ENCODE measurements around the gene MSRB2. TPM values are rescaled to one million over a fixed set of nuclear protein-coding genes. Genes with fewer than 3 reads are reported as not detected.

The MSRB2 gene
- total RNA-seq (2012; rRNA removed) (10.6 TPM in 2 replicates), polyA plus RNA-seq (2012; rRNA removed) (20.1 and 23.1 TPM in 2 replicates), Bru-seq, nascent RNA (percentile 50 among the genes with signal in this experiment), BruChase-seq, experiment 1, labeled RNA remaining after a 6-hour chase (percentile 50 among the genes with signal in this experiment), BruChase-seq, experiment 2, labeled RNA remaining after a 2-hour chase (percentile 53 among the genes with signal in this experiment)
- 17.7 and 20.5 TPM in 2 replicates for polyA plus RNA-seq (2012; cell fraction: cytosol; rRNA removed)
- 8.1 and 19.8 TPM in 2 replicates for polyA plus RNA-seq (2012; cell fraction: nucleus; rRNA removed; ENCODE audit: low replicate concordance)
- long read RNA-seq, transcript MSRB2-201 (5 exons, 1,803 nt) = major isoform, 23 of 31 reads
- long read RNA-seq, partial matches to known transcripts = 5 of 31 reads
- long read RNA-seq, other reads (novel, unspliced or antisense) = 3 of 31 reads

DNA sequence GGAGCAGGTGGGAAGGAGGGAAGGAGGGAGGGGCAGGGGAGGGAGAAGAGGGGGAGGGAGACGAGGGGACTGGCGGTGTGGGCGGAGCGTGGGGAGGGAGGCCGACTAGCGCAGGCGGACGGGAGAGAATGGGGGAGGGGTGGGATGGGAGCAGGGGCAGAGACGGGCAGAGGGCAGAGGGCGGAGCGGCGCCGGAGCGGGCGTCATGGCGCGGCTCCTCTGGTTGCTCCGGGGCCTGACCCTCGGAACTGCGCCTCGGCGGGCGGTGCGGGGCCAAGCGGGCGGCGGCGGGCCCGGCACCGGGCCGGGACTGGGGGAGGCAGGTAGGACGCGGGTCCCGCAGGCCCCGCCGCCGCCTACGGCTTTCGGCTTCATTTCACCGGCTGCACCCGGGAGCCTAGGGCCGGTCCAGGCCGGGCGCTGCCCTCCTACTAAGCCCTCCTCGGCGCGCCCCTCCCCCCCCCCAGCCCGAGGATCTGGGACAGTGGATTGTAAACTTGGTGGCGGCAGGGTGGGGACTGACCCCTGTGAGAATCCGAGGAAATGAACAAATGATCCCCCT, at the start of gene MSRB2:
MSRB2 (plus strand) TSS at position 176 of the 562 bp plus-strand sequence; CDS start at position 206, 30 bp downstream.
- POLR2A ChIA-PET (ENCODE audit: unreplicated experiment) = no interaction called here
- Histone ChIP-seq H2AFZ (replicated peaks; ENCODE audit: low read length, poor library complexity) (peak within 1 kb of the TSS; percentile 94), H2BK5ac (ENCODE audit: low read depth, low read length, poor library complexity, severe bottlenecking) (peak within 1 kb of the TSS; percentile 64), H3K23ac (ENCODE audit: low read depth, low read length) (peak within 1 kb of the TSS; percentile 92), H4K20me1 (ENCODE audit: insufficient read depth, low read length) (no peaks in the 10 kb centered on the region), H3K36me3 (ENCODE audit: control insufficient read depth, insufficient read depth, low read length) (no peaks in the 10 kb centered on the region), H3K27me3 (ENCODE audit: control insufficient read depth, insufficient read depth, low read length) (0 out of 2 replicates have a peak, but pooled peaks cover 2% of the 10 kb centered on the region), H2BK20ac (ENCODE audit: low read depth, low read length) (peak within 1 kb of the TSS; percentile 48), H3K27ac (ENCODE audit: insufficient read depth, low read length) (peak within 1 kb of the TSS; percentile 72), H3K4me2 (ENCODE audit: low read depth, low read length) (peak within 1 kb of the TSS; percentile 99), H3K4ac (ENCODE audit: low read depth, low read length) (peak within 1 kb of the TSS; percentile 80), H3K9me3 (ENCODE audit: control insufficient read depth, insufficient read depth, low read length) (peaks cover 3% of the 10 kb centered on the region; the same call in 1 of the 2 replicates), H3K4me1 (ENCODE audit: control insufficient read depth, insufficient read depth, low read length) (peaks cover 5% of the 10 kb centered on the region; the same call in 1 of the 2 replicates), H3K79me1 (ENCODE audit: low read depth in 1 of 2, low read length in 2 of 2) (peaks cover 18 to 34% of the 10 kb centered on the region in 2 experiments), H3K18ac (ENCODE audit: low read depth, low read length) (peak within 1 kb of the TSS; percentile 98), H3K9ac (ENCODE audit: low read depth, low read length) (peak within 1 kb of the TSS; percentile 92), H3K14ac (replicated peaks; ENCODE audit: low read depth, low read length) (peak within 1 kb of the TSS; percentile 90), H3K56ac (ENCODE audit: extremely low read depth, insufficient read depth, low read length) (peak within 1 kb of the TSS; percentile 82), H2AK9ac (replicated peaks; ENCODE audit: low read depth, low read length, poor library complexity) (peak within 1 kb of the TSS; percentile 94), H4K5ac (ENCODE audit: low read depth, low read length) (peak within 1 kb of the TSS; percentile 98), H2BK15ac (ENCODE audit: low read depth, low read length) (peak within 1 kb of the TSS; percentile 44; the same call in 1 of the 3 replicates), H3K4me3 (ENCODE audit: insufficient read depth, low read depth, low read length) (peak within 1 kb of the TSS; percentile 100), H2BK120ac (ENCODE audit: low read depth, low read length) (no peak within 1 kb of the TSS), H2AK5ac (ENCODE audit: low read depth, low read length) (peak within 1 kb of the TSS; percentile 49; the same call in 1 of the 2 replicates), H4K8ac (ENCODE audit: low read depth in 2 of 2, low read length in 2 of 2) (peak within 1 kb of the TSS; percentile 46 to 87), H3K9me1 (ENCODE audit: insufficient read depth, low read length) (peaks cover 6% of the 10 kb centered on the region; the same call in 1 of the 2 replicates), H4K91ac (ENCODE audit: insufficient read depth, low read depth, low read length) (peak within 1 kb of the TSS; percentile 85)
- intact Hi-C loops (cut with micrococcal nuclease) = no loop called here
- CTCF ChIA-PET = no interaction called here
- TF ChIP-seq POLR2A (IDR thresholded peaks at IDR 0.05; ENCODE audit: low read depth, low read length) = peak; percentile 61
- TF ChIP-seq, protein P1, sequence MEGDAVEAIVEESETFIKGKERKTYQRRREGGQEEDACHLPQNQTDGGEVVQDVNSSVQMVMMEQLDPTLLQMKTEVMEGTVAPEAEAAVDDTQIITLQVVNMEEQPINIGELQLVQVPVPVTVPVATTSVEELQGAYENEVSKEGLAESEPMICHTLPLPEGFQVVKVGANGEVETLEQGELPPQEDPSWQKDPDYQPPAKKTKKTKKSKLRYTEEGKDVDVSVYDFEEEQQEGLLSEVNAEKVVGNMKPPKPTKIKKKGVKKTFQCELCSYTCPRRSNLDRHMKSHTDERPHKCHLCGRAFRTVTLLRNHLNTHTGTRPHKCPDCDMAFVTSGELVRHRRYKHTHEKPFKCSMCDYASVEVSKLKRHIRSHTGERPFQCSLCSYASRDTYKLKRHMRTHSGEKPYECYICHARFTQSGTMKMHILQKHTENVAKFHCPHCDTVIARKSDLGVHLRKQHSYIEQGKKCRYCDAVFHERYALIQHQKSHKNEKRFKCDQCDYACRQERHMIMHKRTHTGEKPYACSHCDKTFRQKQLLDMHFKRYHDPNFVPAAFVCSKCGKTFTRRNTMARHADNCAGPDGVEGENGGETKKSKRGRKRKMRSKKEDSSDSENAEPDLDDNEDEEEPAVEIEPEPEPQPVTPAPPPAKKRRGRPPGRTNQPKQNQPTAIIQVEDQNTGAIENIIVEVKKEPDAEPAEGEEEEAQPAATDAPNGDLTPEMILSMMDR (conservative IDR thresholded peaks at IDR 0.05; ENCODE audit: low read depth, low read length) = no peak
- peak; percentile 96; the same call in 1 of the 2 replicates for TF ChIP-seq MAZ (IDR thresholded peaks at IDR 0.05; ENCODE audit: borderline replicate concordance, low read depth, low read length)
- dilution Hi-C loops (cut with HindIII; ENCODE audit: low sequenced_read_pairs, unreplicated experiment) = no loop called here
- ATAC-seq (ENCODE audit: low read depth) = peak; percentile 96
- WGBS, 2 experiments (ENCODE audit: extremely low coverage in 2 of 2, insufficient read length in 1 of 2) = 10% methylated on average over 2 of the region's 50 CpGs; no CpG with 5 or more reads in 1 of the 2 experiments
- no TSS peak for BruUV-seq (replicated peaks)
- DNase-seq = peak; percentile 92
- in situ Hi-C loops (cut with MboI; ENCODE audit: low sequenced_read_pairs) = no loop called here
